GM12878 (cell line): ENCODE results near the gene LARP4B.

ENCODE experiments used
- ATF2 ChIP-seq: IDR thresholded peaks from 2 replicates; pipeline ENCODE4 v1.6.1; 2012; ENCODE audit warnings: low read length, inconsistent platforms
- CBX3 ChIP-seq: fragments of 200-600 bp; sonication (generic); IDR thresholded peaks from 2 replicates; pipeline ENCODE4 v1.6.1; 2016; ENCODE audit warnings: low read depth, borderline replicate concordance
- CTCF ChIP-seq, 3 experiments: IDR thresholded peaks in 2 of 3; conservative IDR thresholded peaks in 1 of 3; 2 replicates each; pipeline ENCODE4 v1.5.1; 2011; ENCODE audit warnings: low read depth in 3 of 3, low read length in 3 of 3, mild to moderate bottlenecking in 3 of 3, control low read depth in 2 of 3, moderate library complexity in 2 of 3, inconsistent platforms in 1 of 3, mixed read lengths in 1 of 3; ENCODE audit not compliant: control insufficient read depth in 2 of 3, insufficient read depth in 1 of 3; ENCODE audit errors: extremely low read depth in 1 of 3
- POLR2A ChIP-seq: IDR thresholded peaks from 2 replicates; pipeline ENCODE4 v1.6.1; 2011; ENCODE audit warnings: low read depth, mild to moderate bottlenecking, low read length
- ZBED1 ChIP-seq: IDR thresholded peaks from 2 replicates; pipeline ENCODE4 v1.6.1; 2016; ENCODE audit warnings: borderline replicate concordance
- ZBTB4 ChIP-seq: fragments of 450-650 bp; formaldehyde crosslinking; IDR thresholded peaks from 2 replicates; pipeline ENCODE4 v1.4.0; 2022; ENCODE audit warnings: mild to moderate bottlenecking, moderate library complexity

GRCh38 chr10:821322-821721, 110.2 kb downstream of the LARP4B start:
- no peak for TF ChIP-seq ZBED1
- TF ChIP-seq POLR2A = no peak
- no peak for TF ChIP-seq CBX3
- no peak for TF ChIP-seq ZBTB4
- no peak for TF ChIP-seq CTCF (IDR thresholded peaks at IDR 0.05 in 2 of 3, conservative IDR thresholded peaks at IDR 0.05 in 1 of 3; ENCODE audit: control insufficient read depth in 2 of 3, extremely low read depth in 1 of 3, insufficient read depth in 1 of 3, low read depth in 3 of 3, low read length in 3 of 3)
- no peak for TF ChIP-seq ATF2
